HAP-1 (cell line): ENCODE measurements around the gene DLG2.
A peak's percentile ranks its signal among the peaks of the same experiment; 100 is the strongest.
"Not testable (repeated sequence)": the region's sequence is repeated elsewhere in the genome, so short reads cannot be mapped to it uniquely, and the experiment has no call there.

ENCODE experiments used
- DNase-seq, 2 experiments: peaks; one replicate each; pipeline ENCODE4 v3.0.0-alpha.2; 2016 to 2020; ENCODE audit warnings: low spot score in 2 of 2
- H3K27me3 ChIP-seq: fragments of 250-450 bp; sonication (Bioruptor Pico); 2 replicates; pipeline ENCODE4 v1.5.1; 2020; ENCODE audit warnings: low read depth, mild to moderate bottlenecking, moderate library complexity
- H3K36me3 ChIP-seq: fragments of 250-450 bp; sonication (Bioruptor Pico); replicated peaks from 2 replicates; pipeline ENCODE4 v1.5.1; 2020; ENCODE audit warnings: mild to moderate bottlenecking
- H3K4me1 ChIP-seq: fragments of 250-450 bp; sonication (Bioruptor Pico); 2 replicates; pipeline ENCODE4 v1.5.1; 2020; ENCODE audit warnings: mild to moderate bottlenecking
- H3K4me3 ChIP-seq: fragments of 250-450 bp; sonication (Bioruptor Pico); 2 replicates; pipeline ENCODE4 v1.5.1; 2020; ENCODE audit warnings: mild to moderate bottlenecking, moderate library complexity
- H3K9me3 ChIP-seq: fragments of 250-450 bp; sonication (Bioruptor Pico); 2 replicates; pipeline ENCODE4 v1.5.1; 2020; ENCODE audit warnings: mild to moderate bottlenecking, moderate library complexity
- in situ Hi-C: fragments of 300-500 bp; cut with MboI; formaldehyde crosslinking; loops from 3 replicates; pipeline ENCODE4 v1.14.3; 2020; ENCODE audit warnings: low sequenced_read_pairs, inconsistent platforms, mixed read lengths

DLG2 gene

DNA sequence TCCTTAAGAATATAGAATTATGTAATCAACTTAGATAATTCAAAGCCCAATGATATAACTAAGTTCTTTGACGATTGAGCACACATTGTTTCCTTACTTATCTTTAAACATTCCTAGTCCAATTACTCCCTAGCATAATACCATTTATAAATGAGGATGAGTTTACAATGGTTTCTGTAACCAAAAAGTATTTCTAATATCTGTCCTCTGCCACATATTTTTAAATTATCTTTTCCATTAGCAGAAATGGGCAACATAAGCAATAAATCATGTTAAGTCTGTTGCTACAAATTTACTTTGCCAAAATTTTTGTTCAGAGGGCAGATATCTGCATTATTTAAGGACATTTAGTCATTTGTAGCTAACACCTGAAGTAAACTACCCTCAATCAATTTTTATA, 31.0 kb upstream of the DLG2 start:
- Histone ChIP-seq H3K27me3 (no peaks in the 10 kb centered on the region), H3K4me3 (no peak overlapping the region), H3K36me3 (peaks cover 69% of the 10 kb centered on the region), H3K9me3 (no peaks in the 10 kb centered on the region), H3K4me1 (peaks cover 13% of the 10 kb centered on the region)
- in situ Hi-C loops, result no loop called here
- no peak for DNase-seq

DNA sequence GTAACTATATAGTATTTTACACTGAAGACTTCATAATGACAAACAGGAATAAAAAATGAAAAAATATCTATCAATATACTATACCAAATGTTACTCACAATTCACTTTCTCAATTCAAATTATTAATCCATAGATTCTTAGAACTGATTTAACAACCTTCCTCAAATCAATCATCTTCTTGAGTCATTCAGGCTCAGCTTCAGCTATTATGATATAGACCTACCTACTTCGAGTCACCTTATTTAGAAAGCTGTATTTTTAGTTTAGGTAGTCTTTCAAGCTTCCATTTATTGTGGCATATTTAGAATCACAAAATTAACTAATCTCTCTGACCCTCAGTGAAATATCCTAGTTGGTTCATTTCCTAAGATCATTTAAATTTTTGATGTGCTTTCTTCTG, 29.6 kb upstream of the DLG2 start:
- Histone ChIP-seq H3K4me1 (peaks cover 13% of the 10 kb centered on the region), H3K9me3 (no peaks in the 10 kb centered on the region), H3K36me3 (peaks cover 59% of the 10 kb centered on the region), H3K4me3 (no peak overlapping the region), H3K27me3 (no peaks in the 10 kb centered on the region)
- DNase-seq, result no peak
- in situ Hi-C loops, result no loop called here

DNA sequence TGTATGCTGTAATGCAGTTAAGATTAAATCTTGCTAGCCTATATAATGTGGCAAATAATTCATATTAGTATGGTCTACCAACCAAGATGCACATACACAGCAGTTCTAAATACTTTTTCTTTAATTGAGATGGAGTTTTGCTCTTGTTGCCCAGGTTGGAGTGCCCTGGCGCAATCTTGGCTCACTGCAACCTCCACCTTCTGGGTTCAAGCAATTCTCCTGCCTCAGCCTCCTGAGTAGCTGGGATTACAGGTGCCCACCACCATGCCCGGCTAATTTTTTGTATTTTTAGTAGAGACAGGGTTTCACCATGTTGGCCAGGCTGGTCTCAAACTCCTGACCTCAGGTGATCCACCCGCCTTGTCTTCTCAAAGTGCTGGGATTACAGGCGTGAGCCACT, 27.2 kb upstream of the DLG2 start:
- H3K4me3 ChIP-seq, H3K27me3 ChIP-seq, in situ Hi-C loops, H3K4me1 ChIP-seq, H3K9me3 ChIP-seq, DNase-seq: not testable (repeated sequence)
- peaks cover 45% of the 10 kb centered on the region for H3K36me3 ChIP-seq

DNA sequence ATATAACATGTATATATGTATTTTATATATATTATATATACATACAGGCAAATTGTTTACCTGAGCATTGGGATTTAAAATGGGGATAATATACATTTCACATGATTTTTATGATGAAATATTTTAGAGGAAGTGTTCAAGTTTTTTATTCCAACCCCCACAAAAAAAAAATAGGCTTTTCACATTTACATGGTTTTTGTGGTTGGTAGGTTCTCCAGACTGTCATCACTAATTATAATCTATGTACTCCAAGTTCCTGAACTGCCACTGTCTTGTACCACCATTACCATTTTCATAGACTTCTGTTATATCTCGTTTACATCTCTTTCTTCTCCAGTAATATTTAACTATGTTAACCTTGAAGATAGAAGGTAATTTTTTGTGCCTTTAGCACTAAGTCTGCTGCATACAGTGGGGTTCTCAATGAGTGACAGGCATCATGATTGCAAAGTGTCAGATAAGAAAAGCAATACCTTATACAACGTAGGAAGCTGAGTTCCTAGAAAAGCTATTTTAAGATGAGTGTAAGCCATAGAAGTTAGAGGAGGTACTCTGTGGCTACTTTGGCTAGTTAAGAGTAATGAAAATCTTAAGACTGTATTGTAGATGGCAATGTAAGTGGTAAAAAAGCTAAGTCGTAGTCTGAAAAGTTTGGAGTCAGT, 25.8 kb upstream of the DLG2 start:
- Histone ChIP-seq H3K4me1 (peaks cover 7% of the 10 kb centered on the region), H3K4me3 (no peak overlapping the region), H3K9me3 (no peaks in the 10 kb centered on the region), H3K36me3 (peaks cover 31% of the 10 kb centered on the region), H3K27me3 (no peaks in the 10 kb centered on the region)
- in situ Hi-C loops, result no loop called here
- DNase-seq, result no peak

DNA sequence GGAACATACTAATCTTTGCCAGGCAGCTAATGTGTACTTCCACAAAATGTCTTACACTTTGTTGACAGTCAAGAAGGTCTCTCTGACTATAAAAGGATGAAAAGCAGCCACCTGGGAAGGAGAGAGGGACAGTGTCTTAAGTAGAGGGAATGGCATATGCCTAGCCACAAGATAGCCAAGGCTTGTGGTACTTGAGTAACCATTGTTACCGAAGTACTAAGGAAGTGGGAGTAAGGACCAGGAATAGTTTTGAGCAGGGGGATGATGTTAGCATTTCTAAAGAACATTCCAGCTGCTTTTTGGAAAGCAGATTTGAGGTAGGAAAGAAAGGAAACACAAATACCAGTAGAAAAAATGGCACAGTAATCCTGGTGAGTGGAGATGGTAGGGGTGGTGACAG, 24.0 kb upstream of the DLG2 start:
- Histone ChIP-seq H3K9me3 (no peaks in the 10 kb centered on the region), H3K4me1 (peaks cover 7% of the 10 kb centered on the region), H3K27me3 (no peaks in the 10 kb centered on the region), H3K4me3 (no peak overlapping the region), H3K36me3 (peaks cover 13% of the 10 kb centered on the region)
- no peak for DNase-seq
- in situ Hi-C loops, result no loop called here

DNA sequence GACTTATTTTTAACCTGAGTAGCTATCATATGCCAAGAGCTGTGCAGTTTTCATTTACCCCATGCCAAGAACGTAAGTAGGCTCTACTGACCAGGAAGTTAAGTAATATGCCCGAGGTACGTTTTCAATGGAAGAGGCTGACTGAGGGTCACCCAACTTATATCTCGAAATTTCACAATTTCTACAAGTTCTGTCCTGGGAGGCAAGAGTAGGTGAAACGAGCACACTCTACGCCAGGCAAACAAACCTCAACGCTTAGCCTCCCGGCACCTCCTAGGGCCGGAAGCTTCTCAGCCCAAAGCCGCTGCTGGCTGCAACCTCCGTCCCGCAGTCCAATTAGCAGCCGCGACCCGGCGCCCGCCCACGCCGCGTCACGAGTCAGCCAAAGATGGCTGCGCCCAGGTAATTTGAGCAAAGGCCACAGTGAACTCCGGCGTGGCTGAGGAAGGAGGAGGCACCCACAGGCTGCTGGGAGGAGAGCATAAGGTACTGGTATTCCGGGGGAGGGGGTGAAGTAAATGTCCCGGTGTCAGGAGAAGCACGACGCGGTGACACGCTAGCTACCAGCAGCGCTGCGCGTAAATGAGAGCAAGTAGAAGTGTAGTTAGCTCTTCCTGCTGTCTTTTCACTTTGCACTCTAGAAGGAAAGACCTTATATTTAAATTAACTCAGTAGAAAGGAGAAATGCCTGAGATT, 20.6 kb upstream of the DLG2 start, which contains the start of gene TMEM126A:
Gene TMEM126A (plus strand): TSS at position 364 of the 696 bp plus-strand sequence. CDS start 2,289 bp downstream, outside the sequence.
- Histone ChIP-seq H3K36me3 (no peaks in the 10 kb centered on the region; the same call in 1 of the 2 replicates), H3K9me3 (no peaks in the 10 kb centered on the region), H3K4me1 (peaks cover 17% of the 10 kb centered on the region), H3K27me3 (no peaks in the 10 kb centered on the region), H3K4me3 (peak within 1 kb of the TSS; percentile 52)
- in situ Hi-C loops, result no loop called here
- DNase-seq, result peak; percentile 87 to 91

DNA sequence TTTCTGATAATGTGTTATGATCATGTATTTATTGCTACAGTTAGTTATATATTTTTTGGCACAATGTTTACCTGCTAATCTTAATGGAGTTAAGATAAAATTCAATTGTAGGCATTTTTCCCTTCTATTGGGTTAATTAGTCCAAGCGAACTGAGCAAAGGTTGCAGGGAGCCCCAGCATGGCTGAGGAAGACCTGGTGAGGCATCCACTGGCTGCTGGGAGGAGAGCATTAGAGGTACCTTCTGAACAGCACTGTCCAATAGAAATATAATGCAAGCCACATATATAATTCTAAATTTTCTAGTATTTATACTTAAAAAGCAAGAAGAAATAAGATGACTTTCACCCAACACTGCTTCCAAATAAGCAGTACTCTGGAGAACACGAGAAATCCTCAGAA, 19.9 kb upstream of the DLG2 start:
- peaks cover 17% of the 10 kb centered on the region for H3K4me1 ChIP-seq
- H3K4me3 ChIP-seq, result peak overlapping the region; percentile 52
- no peaks in the 10 kb centered on the region; the same call in 1 of the 2 replicates for H3K36me3 ChIP-seq
- in situ Hi-C loops, result no loop called here
- H3K27me3 ChIP-seq, result no peaks in the 10 kb centered on the region
- no peaks in the 10 kb centered on the region for H3K9me3 ChIP-seq
- no peak for DNase-seq

DNA sequence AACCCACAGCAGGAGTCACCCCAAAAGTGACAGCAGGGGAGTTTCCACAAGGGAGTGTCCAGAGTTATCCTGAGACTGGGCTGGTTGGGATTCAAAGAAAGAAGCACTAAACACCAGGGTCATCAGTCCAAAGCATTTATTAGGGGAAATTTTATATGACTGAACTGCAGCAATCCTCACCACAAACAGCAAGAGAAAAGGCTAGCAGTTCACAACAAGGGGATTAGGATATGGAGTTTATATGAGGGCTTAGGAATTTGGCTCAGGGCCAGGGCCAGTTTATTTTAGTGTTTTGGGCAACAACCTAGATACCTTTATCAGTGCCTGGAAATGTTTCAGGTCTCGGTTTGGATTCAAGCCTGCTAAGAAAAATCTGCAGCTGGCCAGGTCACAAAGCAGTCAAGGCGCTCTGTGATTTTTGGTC, 16.1 kb upstream of the DLG2 start:
- Histone ChIP-seq H3K4me1 (peaks cover 11% of the 10 kb centered on the region), H3K9me3 (no peaks in the 10 kb centered on the region), H3K36me3 (0 out of 2 replicates have a peak, but pooled peaks cover 4% of the 10 kb centered on the region), H3K27me3 (no peaks in the 10 kb centered on the region), H3K4me3 (no peak overlapping the region)
- peak; percentile 86 to 88 for DNase-seq
- in situ Hi-C loops, result no loop called here

DNA sequence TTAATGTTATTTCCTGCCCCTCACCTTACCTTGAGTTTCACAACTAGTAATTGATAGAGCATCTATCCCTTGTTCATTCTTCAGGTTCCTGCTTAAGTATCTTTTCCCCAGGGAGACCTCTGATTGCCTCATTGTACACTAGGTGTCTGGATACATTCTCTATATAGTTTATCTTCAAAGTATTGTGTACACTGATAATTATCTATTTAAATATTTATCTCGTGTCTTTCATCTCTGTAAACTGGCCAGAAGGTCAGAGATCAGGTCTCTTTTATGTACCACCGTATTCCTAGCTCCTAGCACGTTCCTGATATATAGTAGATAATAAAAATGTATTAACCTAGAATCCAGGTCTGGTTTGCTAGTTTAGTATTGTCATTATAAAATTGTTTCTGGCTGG, 7.6 kb upstream of the DLG2 start:
- in situ Hi-C loops, result no loop called here
- Histone ChIP-seq H3K36me3 (peaks cover 34% of the 10 kb centered on the region), H3K27me3 (no peaks in the 10 kb centered on the region), H3K4me3 (no peak overlapping the region), H3K4me1 (peaks cover 6% of the 10 kb centered on the region), H3K9me3 (no peaks in the 10 kb centered on the region)
- DNase-seq, result no peak

DNA sequence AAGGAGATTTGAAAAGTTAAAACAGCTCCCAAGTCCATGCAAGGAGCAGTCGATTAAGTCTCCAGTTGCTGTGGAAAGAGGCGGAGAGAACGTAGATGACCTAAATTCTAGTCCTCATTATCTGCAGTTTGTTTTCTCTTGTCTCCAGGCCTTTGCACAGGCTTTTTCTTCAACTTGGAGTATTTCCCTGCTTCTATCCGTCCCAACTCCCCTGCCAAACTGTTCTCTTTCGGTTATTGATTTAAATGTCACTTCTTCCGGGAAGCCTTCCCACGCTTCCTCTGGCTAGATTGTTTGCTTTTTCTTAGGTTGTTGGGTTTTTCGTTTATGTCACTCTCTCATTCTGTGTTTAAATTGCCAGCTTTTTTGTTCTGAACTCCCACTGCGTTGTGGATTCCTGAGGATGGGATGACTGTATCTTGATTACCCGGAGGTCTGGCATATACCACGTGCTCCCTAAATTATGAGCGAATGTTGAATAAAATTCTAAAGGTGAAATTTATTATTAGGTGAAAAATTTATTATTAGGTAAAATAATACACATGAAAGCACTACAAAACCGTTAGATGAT, 1.7 kb upstream of the DLG2 start:
- peaks cover 32% of the 10 kb centered on the region for H3K4me1 ChIP-seq
- H3K4me3 ChIP-seq, result peak overlapping the region; percentile 84
- no peaks in the 10 kb centered on the region for H3K27me3 ChIP-seq
- in situ Hi-C loops, result no loop called here
- peaks cover 12% of the 10 kb centered on the region for H3K36me3 ChIP-seq
- H3K9me3 ChIP-seq, result no peaks in the 10 kb centered on the region
- peak in 1 of 2 experiments; percentile 37 for DNase-seq

- in situ Hi-C loops, result no loop called here
- Histone ChIP-seq H3K9me3 (no peaks in the 10 kb centered on the region), H3K4me3 (peak within 1 kb of the TSS; percentile 84), H3K4me1 (peaks cover 35% of the 10 kb centered on the region), H3K36me3 (peaks cover 6% of the 10 kb centered on the region), H3K27me3 (no peaks in the 10 kb centered on the region)
- DNase-seq, result peak; percentile 97 to 99
These were observed 1.0 kb upstream of the DLG2 start, which contains the start of gene TMEM126B for GRCh38 chr11:85627998-85628770. TMEM126B (plus strand) TSS chr11:85628593; CDS start chr11:85628608, 15 bp downstream.

DNA sequence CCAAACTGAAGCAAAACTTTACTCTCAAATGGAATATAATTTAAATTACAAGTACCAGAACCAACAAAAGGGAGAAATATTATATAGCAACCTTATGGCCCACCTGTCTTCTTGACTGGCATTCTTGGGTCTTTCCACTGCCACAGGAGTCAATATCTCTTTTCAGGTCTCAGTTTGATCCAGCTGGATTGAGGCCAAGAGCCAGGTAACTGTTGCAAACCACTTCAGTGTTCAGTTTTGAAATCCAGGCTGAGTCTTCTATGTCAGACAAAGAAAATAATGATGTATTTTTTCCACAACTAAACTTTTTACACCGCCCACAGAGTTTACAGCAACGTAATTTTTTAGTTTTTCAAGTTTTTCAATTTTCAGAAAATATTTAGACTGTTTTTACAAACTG, 648 bp downstream of the DLG2 start:
- Histone ChIP-seq H3K4me3 (peak overlapping the region; percentile 84), H3K36me3 (peaks cover 3% of the 10 kb centered on the region), H3K4me1 (peaks cover 35% of the 10 kb centered on the region), H3K9me3 (no peaks in the 10 kb centered on the region), H3K27me3 (no peaks in the 10 kb centered on the region)
- in situ Hi-C loops, result no loop called here
- DNase-seq, result no peak

- H3K36me3 ChIP-seq, result no peaks in the 10 kb centered on the region
- H3K27me3 ChIP-seq, result no peaks in the 10 kb centered on the region
- H3K9me3 ChIP-seq, result no peaks in the 10 kb centered on the region
- DNase-seq, result no peak
- in situ Hi-C loops, result no loop called here
- H3K4me3 ChIP-seq, result no peak overlapping the region
- peaks cover 7% of the 10 kb centered on the region; the same call in 1 of the 2 replicates for H3K4me1 ChIP-seq
These were observed 6.9 kb downstream of the DLG2 start for GRCh38 chr11:85620256-85620655.
